ENCODE results near the gene FNDC7. TPM values are rescaled to one million over a fixed set of nuclear protein-coding genes. Genes with fewer than 3 reads are reported as not detected.

FNDC7 gene
- total and polyA plus RNA-seq, 9 of the 15 experiments (the other 6 are each of a cell fraction or from before 2014, with no cell fraction given) = not detected

DNA sequence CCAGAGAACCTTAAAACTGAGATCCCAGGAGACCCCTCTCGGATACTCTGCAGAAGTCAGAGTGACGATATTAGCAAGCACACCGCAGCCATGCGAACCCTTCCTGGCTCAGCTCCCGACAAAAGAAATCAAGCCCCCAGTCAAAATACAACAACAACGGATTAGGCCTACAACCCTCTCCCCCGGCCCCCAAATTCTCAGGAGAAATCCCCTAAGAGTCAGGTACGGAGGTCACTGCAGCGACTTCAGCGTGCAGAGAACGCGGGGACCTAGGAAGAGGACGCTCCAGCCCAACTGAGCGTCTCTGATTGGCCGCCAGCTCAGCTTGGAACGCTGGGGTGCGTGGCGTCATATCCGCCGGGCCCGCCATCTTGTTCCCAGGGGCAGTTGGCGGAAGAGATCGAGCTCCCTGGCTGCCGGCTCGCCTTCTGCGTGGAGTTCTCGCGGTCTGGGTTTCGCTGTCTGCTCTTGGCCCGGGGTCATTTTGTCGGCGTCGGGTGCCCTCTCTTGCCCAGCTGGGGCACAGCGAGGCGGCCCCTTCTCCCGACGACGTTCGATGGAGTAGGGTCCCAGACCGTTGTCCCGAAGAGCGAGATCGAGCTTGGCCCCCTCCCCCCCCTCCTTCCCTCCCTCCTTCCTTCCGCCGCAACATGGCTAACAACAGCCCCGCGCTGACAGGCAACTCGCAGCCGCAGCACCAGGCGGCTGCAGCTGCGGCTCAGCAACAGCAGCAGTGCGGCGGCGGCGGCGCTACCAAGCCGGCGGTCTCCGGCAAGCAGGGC, 20.6 kb upstream of the FNDC7 start, which contains the start of gene PRPF38B (continued):
- TF ChIP-seq, protein P1, sequence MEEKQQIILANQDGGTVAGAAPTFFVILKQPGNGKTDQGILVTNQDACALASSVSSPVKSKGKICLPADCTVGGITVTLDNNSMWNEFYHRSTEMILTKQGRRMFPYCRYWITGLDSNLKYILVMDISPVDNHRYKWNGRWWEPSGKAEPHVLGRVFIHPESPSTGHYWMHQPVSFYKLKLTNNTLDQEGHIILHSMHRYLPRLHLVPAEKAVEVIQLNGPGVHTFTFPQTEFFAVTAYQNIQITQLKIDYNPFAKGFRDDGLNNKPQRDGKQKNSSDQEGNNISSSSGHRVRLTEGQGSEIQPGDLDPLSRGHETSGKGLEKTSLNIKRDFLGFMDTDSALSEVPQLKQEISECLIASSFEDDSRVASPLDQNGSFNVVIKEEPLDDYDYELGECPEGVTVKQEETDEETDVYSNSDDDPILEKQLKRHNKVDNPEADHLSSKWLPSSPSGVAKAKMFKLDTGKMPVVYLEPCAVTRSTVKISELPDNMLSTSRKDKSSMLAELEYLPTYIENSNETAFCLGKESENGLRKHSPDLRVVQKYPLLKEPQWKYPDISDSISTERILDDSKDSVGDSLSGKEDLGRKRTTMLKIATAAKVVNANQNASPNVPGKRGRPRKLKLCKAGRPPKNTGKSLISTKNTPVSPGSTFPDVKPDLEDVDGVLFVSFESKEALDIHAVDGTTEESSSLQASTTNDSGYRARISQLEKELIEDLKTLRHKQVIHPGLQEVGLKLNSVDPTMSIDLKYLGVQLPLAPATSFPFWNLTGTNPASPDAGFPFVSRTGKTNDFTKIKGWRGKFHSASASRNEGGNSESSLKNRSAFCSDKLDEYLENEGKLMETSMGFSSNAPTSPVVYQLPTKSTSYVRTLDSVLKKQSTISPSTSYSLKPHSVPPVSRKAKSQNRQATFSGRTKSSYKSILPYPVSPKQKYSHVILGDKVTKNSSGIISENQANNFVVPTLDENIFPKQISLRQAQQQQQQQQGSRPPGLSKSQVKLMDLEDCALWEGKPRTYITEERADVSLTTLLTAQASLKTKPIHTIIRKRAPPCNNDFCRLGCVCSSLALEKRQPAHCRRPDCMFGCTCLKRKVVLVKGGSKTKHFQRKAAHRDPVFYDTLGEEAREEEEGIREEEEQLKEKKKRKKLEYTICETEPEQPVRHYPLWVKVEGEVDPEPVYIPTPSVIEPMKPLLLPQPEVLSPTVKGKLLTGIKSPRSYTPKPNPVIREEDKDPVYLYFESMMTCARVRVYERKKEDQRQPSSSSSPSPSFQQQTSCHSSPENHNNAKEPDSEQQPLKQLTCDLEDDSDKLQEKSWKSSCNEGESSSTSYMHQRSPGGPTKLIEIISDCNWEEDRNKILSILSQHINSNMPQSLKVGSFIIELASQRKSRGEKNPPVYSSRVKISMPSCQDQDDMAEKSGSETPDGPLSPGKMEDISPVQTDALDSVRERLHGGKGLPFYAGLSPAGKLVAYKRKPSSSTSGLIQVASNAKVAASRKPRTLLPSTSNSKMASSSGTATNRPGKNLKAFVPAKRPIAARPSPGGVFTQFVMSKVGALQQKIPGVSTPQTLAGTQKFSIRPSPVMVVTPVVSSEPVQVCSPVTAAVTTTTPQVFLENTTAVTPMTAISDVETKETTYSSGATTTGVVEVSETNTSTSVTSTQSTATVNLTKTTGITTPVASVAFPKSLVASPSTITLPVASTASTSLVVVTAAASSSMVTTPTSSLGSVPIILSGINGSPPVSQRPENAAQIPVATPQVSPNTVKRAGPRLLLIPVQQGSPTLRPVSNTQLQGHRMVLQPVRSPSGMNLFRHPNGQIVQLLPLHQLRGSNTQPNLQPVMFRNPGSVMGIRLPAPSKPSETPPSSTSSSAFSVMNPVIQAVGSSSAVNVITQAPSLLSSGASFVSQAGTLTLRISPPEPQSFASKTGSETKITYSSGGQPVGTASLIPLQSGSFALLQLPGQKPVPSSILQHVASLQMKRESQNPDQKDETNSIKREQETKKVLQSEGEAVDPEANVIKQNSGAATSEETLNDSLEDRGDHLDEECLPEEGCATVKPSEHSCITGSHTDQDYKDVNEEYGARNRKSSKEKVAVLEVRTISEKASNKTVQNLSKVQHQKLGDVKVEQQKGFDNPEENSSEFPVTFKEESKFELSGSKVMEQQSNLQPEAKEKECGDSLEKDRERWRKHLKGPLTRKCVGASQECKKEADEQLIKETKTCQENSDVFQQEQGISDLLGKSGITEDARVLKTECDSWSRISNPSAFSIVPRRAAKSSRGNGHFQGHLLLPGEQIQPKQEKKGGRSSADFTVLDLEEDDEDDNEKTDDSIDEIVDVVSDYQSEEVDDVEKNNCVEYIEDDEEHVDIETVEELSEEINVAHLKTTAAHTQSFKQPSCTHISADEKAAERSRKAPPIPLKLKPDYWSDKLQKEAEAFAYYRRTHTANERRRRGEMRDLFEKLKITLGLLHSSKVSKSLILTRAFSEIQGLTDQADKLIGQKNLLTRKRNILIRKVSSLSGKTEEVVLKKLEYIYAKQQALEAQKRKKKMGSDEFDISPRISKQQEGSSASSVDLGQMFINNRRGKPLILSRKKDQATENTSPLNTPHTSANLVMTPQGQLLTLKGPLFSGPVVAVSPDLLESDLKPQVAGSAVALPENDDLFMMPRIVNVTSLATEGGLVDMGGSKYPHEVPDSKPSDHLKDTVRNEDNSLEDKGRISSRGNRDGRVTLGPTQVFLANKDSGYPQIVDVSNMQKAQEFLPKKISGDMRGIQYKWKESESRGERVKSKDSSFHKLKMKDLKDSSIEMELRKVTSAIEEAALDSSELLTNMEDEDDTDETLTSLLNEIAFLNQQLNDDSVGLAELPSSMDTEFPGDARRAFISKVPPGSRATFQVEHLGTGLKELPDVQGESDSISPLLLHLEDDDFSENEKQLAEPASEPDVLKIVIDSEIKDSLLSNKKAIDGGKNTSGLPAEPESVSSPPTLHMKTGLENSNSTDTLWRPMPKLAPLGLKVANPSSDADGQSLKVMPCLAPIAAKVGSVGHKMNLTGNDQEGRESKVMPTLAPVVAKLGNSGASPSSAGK (IDR thresholded peaks at IDR 0.05) = peak; percentile 95
- no peak for TF ChIP-seq ZNF324 (CRISPR knock-in tag; IDR thresholded peaks at IDR 0.05)
- no peak for TF ChIP-seq HDGF (IDR thresholded peaks at IDR 0.05)
- TF ChIP-seq, protein P2, sequence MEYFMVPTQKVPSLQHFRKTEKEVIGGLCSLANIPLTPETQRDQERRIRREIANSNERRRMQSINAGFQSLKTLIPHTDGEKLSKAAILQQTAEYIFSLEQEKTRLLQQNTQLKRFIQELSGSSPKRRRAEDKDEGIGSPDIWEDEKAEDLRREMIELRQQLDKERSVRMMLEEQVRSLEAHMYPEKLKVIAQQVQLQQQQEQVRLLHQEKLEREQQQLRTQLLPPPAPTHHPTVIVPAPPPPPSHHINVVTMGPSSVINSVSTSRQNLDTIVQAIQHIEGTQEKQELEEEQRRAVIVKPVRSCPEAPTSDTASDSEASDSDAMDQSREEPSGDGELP (CRISPR knock-in tag; IDR thresholded peaks at IDR 0.05; ENCODE audit: borderline replicate concordance) = peak; percentile 86
- no peak for TF ChIP-seq PYGO2 (tag; IDR thresholded peaks at IDR 0.05)
- TF ChIP-seq RB1 (IDR thresholded peaks at IDR 0.05; ENCODE audit: low read depth) = peak; percentile 68; the same call in 1 of the 2 replicates
- TF ChIP-seq, protein P3, sequence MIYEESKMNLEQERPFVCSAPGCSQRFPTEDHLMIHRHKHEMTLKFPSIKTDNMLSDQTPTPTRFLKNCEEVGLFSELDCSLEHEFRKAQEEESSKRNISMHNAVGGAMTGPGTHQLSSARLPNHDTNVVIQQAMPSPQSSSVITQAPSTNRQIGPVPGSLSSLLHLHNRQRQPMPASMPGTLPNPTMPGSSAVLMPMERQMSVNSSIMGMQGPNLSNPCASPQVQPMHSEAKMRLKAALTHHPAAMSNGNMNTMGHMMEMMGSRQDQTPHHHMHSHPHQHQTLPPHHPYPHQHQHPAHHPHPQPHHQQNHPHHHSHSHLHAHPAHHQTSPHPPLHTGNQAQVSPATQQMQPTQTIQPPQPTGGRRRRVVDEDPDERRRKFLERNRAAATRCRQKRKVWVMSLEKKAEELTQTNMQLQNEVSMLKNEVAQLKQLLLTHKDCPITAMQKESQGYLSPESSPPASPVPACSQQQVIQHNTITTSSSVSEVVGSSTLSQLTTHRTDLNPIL (CRISPR knock-in tag; IDR thresholded peaks at IDR 0.05) = no peak
- TF ChIP-seq SUPT5H (IDR thresholded peaks at IDR 0.05) = peak; percentile 99
- no peak for TF ChIP-seq U2AF1 (optimal IDR thresholded peaks at IDR 0.05; ENCODE audit: low read depth, low read length)
- TF ChIP-seq, protein P4, sequence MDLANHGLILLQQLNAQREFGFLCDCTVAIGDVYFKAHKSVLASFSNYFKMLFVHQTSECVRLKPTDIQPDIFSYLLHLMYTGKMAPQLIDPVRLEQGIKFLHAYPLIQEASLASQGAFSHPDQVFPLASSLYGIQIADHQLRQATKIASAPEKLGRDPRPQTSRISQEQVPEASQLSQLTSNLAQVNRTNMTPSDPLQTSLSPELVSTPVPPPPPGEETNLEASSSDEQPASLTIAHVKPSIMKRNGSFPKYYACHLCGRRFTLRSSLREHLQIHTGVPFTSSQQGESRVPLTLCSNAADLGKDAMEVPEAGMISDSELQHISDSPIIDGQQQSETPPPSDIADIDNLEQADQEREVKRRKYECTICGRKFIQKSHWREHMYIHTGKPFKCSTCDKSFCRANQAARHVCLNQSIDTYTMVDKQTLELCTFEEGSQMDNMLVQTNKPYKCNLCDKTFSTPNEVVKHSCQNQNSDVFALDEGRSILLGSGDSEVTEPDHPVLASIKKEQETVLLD (IDR thresholded peaks at IDR 0.05) = no peak
- no peak for TF ChIP-seq HNRNPK (IDR thresholded peaks at IDR 0.05; ENCODE audit: low read depth, low read length, poor library complexity, severe bottlenecking)
- peak; percentile 65 for TF ChIP-seq ESRRA (IDR thresholded peaks at IDR 0.05; ENCODE audit: borderline replicate concordance, low read depth)
